GM06990 (cell line): ENCODE results near the gene RPSA.
"Not testable (repeated sequence)": the region's sequence is repeated elsewhere in the genome, so short reads cannot be mapped to it uniquely, and the experiment has no call there.

Source experiments
- DNase-seq: peaks from one replicate; pipeline ENCODE4 v3.0.0-alpha.2; 2011; ENCODE audit not compliant: insufficient read length; ENCODE audit errors: extremely low read depth
- H3K27me3 ChIP-seq: replicated peaks from 2 replicates; pipeline ENCODE4 v1.6.0; 2011; ENCODE audit warnings: low read length; ENCODE audit not compliant: control insufficient read depth, insufficient read depth
- H3K36me3 ChIP-seq: 2 replicates; pipeline ENCODE4 v1.5.1; 2011; ENCODE audit warnings: low read length; ENCODE audit not compliant: control insufficient read depth, insufficient read depth
- H3K4me3 ChIP-seq: replicated peaks from 2 replicates; pipeline ENCODE4 v1.5.1; 2011; ENCODE audit warnings: low read depth, mild to moderate bottlenecking, control low read depth, low read length
- TF ChIP-seq, protein P1 (sequence below): IDR thresholded peaks from 2 replicates; pipeline ENCODE4 v1.5.1; 2011; ENCODE audit warnings: low read length, control low read depth, mild to moderate bottlenecking, inconsistent platforms; ENCODE audit not compliant: insufficient read depth, poor library complexity, severe bottlenecking

The RPSA gene

GRCh38 chr3:39449796-39450195 is 43.3 kb downstream of the RPSA start:
- H3K27me3 ChIP-seq: no peaks in the 10 kb centered on the region
- no peak for DNase-seq
- TF ChIP-seq, protein P1, sequence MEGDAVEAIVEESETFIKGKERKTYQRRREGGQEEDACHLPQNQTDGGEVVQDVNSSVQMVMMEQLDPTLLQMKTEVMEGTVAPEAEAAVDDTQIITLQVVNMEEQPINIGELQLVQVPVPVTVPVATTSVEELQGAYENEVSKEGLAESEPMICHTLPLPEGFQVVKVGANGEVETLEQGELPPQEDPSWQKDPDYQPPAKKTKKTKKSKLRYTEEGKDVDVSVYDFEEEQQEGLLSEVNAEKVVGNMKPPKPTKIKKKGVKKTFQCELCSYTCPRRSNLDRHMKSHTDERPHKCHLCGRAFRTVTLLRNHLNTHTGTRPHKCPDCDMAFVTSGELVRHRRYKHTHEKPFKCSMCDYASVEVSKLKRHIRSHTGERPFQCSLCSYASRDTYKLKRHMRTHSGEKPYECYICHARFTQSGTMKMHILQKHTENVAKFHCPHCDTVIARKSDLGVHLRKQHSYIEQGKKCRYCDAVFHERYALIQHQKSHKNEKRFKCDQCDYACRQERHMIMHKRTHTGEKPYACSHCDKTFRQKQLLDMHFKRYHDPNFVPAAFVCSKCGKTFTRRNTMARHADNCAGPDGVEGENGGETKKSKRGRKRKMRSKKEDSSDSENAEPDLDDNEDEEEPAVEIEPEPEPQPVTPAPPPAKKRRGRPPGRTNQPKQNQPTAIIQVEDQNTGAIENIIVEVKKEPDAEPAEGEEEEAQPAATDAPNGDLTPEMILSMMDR: no peak
- no peak overlapping the region for H3K4me3 ChIP-seq
- H3K36me3 ChIP-seq: no peaks in the 10 kb centered on the region

- Histone ChIP-seq H3K27me3 (no peaks in the 10 kb centered on the region), H3K36me3 (no peaks in the 10 kb centered on the region), H3K4me3 (no peak overlapping the region)
- TF ChIP-seq, protein P1: no peak
- DNase-seq: no peak
These were observed 46.6 kb downstream of the RPSA start for GRCh38 chr3:39453134-39453533.

DNA sequence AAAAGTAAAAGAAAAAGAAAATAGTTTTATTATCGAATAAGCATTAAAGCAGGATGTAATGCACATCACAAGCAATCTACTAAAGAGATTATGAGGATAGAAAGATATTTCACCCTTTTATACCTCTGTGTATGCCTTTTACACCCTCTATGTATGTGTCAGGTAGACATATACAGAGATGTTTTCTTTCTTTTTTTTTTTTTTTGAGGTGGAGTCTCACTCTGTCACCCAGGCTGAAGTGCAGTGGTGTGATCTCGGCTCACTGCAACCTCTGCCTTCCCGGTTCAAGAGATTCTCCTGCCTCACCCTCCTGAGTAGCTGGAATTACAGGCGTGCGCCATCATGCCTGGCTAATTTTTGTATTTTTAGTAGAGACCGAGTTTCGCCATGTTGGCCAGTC is 47.4 kb downstream of the RPSA start:
- H3K4me3 ChIP-seq, H3K27me3 ChIP-seq: not testable (repeated sequence)

DNA sequence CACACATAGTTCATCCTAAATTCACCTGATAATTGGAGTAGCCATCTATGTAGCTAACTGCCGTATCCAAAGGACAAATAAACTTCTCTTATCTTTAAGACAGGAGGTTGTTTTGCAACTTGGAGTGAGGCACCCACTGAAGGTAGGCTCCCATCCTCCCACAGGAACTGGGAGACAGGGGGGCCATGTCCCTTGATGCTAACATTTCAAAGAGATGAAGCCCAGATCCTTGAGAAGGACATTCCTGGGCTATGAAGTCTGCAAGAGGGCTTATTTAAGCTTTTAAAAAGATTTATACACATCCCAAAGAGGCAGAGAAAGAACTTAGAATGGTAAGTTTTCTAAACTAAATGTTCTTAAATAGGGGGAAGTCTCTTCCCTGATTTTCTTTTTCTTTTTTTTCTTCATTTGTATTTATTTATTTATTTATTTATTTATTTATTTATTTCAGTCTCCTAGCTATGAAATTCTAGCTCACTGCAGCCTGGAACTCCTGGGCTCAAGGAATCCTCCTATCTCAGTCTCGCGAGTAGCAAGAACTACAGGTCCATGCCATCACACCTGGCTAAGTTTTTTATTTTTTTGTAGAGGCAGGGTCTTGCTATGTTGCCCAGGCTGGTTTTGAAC is 48.2 kb downstream of the RPSA start:
- TF ChIP-seq, protein P1: no peak
- Histone ChIP-seq H3K36me3 (no peaks in the 10 kb centered on the region), H3K4me3 (no peak overlapping the region), H3K27me3 (no peaks in the 10 kb centered on the region)
- no peak for DNase-seq

More for the DNA sequence above, 47.4 kb downstream of the RPSA start:
- not testable (repeated sequence) for H3K36me3 ChIP-seq, DNase-seq

DNA sequence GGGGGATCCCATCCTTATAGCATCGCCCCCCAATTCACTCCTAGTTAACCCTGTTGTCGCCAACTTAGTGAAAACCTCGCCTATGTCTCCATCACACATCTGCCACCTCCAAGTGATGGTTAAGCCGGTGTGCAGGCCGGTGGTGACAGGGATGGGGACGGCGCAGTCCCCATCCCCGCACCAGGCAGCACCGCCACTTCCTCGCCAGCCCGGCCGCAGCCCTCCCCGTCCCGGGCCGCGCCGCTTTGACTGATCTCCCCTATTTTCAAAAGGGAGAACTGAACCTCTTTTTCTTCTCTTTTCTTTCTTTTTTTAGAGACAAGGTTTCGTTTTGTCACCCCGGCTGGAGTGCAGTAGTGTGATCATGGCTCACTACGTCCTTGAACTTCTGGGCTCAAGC is 49.6 kb downstream of the RPSA start:
- Histone ChIP-seq H3K27me3 (no peaks in the 10 kb centered on the region), H3K36me3 (no peaks in the 10 kb centered on the region), H3K4me3 (no peak overlapping the region)
- DNase-seq: no peak
- TF ChIP-seq, protein P1: no peak

GRCh38 chr3:39457361-39457760 is 50.8 kb downstream of the RPSA start:
- Histone ChIP-seq H3K4me3 (no peak overlapping the region), H3K27me3 (no peaks in the 10 kb centered on the region), H3K36me3 (no peaks in the 10 kb centered on the region)
- DNase-seq: no peak
- TF ChIP-seq, protein P1: no peak

- not testable (repeated sequence) for DNase-seq, H3K27me3 ChIP-seq, H3K36me3 ChIP-seq, H3K4me3 ChIP-seq
These were observed 52.1 kb downstream of the RPSA start for GRCh38 chr3:39458579-39458978.
